ENCODE measurements around the gene ZNF613. TPM values are rescaled to one million over a fixed set of nuclear protein-coding genes. Genes with fewer than 3 reads are reported as not detected.

The ZNF613 gene
- total and polyA plus RNA-seq, 12 donors = 2.4 to 7.1 (median 5.1) TPM

DNA sequence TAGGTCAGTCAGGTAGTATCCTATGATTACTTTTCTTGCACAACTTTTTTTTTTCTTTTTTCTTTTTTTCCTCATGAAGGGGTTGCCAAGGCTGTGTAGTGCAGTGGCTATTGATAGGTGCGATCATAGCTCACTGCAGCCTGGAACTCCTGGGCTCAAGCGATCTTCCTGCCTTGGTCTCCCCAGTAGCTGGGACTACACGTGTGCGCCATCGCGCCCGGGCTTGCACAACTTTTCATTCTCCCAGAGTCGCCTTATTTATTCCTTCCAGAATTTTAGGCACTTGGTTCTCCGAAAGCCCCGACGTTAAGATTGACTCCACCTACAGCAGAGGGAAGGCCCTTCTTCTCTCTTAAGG is 867 bp upstream of the ZNF613 start:
- Histone ChIP-seq H3K9me3 (peaks cover 0 to 70% (median 20%) of the 10 kb centered on the region in 11 donors), H3K4me1 (peaks cover 0 to 13% (median 10%) of the 10 kb centered on the region in 9 donors), H3K27ac (peak overlapping the region; percentile 81 to 96 (median 89)), H3K36me3 (peaks cover 0 to 21% (median 11%) of the 10 kb centered on the region in 9 donors), H3K27me3 (no peaks in the 10 kb centered on the region), H3K4me3 (peak overlapping the region; percentile 69 to 91 (median 80))
- intact Hi-C loops (cut with DNase I) = loop anchor here in 4 of 10 donors (2.0 to 5.0 kb wide), 6 partner anchors 22 to 122 kb away; partner anchors contain the start of genes ZNF350 (in 2 of the 4), ZNF615 (in 2 of the 4), ZNF432 (in 1 of the 4) and ZNF649 (in 1 of the 4)
- TF ChIP-seq, protein P1, sequence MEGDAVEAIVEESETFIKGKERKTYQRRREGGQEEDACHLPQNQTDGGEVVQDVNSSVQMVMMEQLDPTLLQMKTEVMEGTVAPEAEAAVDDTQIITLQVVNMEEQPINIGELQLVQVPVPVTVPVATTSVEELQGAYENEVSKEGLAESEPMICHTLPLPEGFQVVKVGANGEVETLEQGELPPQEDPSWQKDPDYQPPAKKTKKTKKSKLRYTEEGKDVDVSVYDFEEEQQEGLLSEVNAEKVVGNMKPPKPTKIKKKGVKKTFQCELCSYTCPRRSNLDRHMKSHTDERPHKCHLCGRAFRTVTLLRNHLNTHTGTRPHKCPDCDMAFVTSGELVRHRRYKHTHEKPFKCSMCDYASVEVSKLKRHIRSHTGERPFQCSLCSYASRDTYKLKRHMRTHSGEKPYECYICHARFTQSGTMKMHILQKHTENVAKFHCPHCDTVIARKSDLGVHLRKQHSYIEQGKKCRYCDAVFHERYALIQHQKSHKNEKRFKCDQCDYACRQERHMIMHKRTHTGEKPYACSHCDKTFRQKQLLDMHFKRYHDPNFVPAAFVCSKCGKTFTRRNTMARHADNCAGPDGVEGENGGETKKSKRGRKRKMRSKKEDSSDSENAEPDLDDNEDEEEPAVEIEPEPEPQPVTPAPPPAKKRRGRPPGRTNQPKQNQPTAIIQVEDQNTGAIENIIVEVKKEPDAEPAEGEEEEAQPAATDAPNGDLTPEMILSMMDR (IDR thresholded peaks at IDR 0.05) = no peak
- DNase-seq (no peak), ATAC-seq (peak in 3 of 8 donors; percentile 5 to 49 (median 5))
- 9 to 17% methylated on average over 11 of the region's 11 CpGs for WGBS, 2 donors

DNA sequence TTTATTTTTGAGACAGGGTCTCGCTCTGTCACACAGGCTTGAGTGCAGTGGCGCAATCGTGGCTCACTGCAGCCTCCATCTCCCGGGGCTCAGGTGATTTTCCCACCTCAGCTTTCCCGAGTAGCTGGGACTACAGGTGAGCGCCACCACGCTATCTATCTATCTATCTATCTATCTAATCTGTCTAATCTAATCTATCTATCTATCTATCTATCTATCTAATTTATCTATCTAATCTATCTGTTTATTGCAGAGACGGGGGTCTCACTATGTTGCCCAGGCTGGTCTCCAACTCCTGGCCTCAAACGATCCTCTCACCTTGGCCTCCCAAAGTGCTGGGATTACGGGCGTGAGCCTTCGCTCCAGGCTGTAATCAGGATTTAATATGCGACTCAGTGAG is 587 bp downstream of the ZNF613 start:
- H3K9me3 ChIP-seq = peaks cover 0 to 70% (median 5%) of the 10 kb centered on the region in 11 donors
- H3K4me3 ChIP-seq = peak overlapping the region; percentile 69 to 91 (median 80)
- WGBS, 2 donors = 33 to 36% methylated on average over 13 of the region's 13 CpGs
- DNase-seq (no peak), ATAC-seq (no peak)
- TF ChIP-seq, protein P1 (IDR thresholded peaks at IDR 0.05) = no peak
- intact Hi-C loops (cut with DNase I) = loop anchor here in 4 of 10 donors (1.0 to 5.0 kb wide), 7 partner anchors 23 to 121 kb away; partner anchors contain the start of genes ZNF350 (in 2 of the 4), ZNF615 (in 2 of the 4), ZNF432 (in 1 of the 4) and ZNF614 (in 1 of the 4)
- H3K4me1 ChIP-seq = peaks cover 0 to 13% (median 10%) of the 10 kb centered on the region in 9 donors
- no peaks in the 10 kb centered on the region for H3K27me3 ChIP-seq
- H3K36me3 ChIP-seq = peaks cover 0 to 35% (median 18%) of the 10 kb centered on the region in 9 donors
- H3K27ac ChIP-seq = peak overlapping the region in 9 of 10 donors; percentile 81 to 96 (median 89)

DNA sequence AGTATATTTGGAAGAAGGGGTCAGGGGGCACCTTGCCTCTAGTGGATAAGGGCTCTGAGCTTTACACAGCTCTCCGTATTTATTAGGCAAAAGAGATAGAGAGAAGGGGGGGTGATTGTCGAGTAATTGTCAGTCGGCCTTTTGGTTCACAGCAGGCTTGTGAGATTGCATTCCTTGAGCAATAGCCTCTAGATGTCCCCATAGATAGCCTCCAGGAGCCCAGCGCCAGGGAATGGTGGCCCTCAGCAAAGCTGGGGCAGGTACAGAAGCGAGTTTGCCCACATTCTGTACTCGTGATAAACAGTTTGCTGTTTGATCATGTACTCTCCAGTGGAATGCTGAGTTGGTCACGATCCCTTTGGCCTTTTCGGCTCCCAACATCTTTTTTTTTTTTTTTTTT is 4.6 kb downstream of the ZNF613 start:
- Histone ChIP-seq H3K9me3 (peaks cover 0 to 75% (median 9%) of the 10 kb centered on the region in 11 donors), H3K36me3 (peaks cover 0 to 76% (median 59%) of the 10 kb centered on the region in 9 donors), H3K27me3 (no peaks in the 10 kb centered on the region), H3K27ac (no peak overlapping the region), H3K4me1 (peaks cover 0 to 13% (median 9%) of the 10 kb centered on the region in 9 donors), H3K4me3 (no peak overlapping the region)
- 85 to 90% methylated on average over 8 of the region's 8 CpGs for WGBS, 2 donors
- no peak for ATAC-seq
- intact Hi-C loops (cut with DNase I) = no loop called here
- no peak for DNase-seq
- TF ChIP-seq, protein P1 (IDR thresholded peaks at IDR 0.05) = no peak

DNA sequence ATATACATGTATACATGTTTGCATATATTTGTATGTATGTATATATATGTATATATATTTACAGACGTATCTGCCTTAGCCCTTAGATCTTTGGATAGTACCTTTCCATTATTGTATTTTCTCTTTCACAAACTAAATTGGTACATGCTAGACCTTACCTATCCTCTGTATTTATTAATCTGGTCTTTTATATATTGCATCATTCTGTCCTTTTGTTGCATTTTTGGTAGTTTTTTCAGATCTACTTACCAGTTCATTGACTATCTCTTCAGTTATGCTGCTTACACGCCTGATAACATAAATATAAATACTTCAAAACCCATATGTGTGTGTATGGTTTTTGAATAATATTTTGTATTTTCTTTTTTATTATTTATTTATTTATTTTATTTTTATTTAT is 11.7 kb downstream of the ZNF613 start:
- no peak for DNase-seq
- intact Hi-C loops (cut with DNase I) = no loop called here
- Histone ChIP-seq H3K4me3 (no peak overlapping the region), H3K9me3 (peaks cover 0 to 100% (median 40%) of the 10 kb centered on the region in 11 donors), H3K36me3 (peaks cover 6 to 100% (median 99%) of the 10 kb centered on the region in 9 donors), H3K4me1 (no peaks in the 10 kb centered on the region), H3K27me3 (no peaks in the 10 kb centered on the region), H3K27ac (no peak overlapping the region)
- 96 to 100% methylated on average over 2 of the region's 2 CpGs for WGBS, 2 donors
- TF ChIP-seq, protein P1 (IDR thresholded peaks at IDR 0.05) = no peak
- ATAC-seq = no peak

Data from heart right ventricle (tissue), 16 donors.